ENCODE measurements around the gene COL23A1.

DNA sequence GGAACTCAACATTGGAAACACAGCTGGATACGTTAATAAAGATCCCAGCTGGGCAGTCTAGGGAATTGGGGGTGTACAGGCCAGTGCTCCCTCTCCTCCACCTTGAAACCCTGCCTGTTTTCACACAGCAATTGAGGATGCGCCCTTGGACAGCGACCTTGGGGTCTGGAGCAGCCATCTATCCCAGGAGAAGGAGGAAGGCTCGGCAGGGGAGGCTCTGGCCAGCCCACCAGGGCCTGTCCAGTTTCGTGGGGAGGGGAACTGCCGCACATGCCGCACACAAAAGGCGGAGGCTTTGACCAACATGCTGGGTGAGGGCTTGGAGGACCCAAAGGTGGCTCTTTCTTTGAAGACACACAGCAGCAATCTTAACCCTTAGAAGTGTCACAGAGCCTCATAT, 1.4 kb downstream of the COL23A1 start:
- no peak for TF ChIP-seq CTCF (conservative IDR thresholded peaks at IDR 0.05; ENCODE audit: low read depth, low read length)
- TF ChIP-seq EZH2 (IDR thresholded peaks at IDR 0.05; ENCODE audit: borderline replicate concordance, low read depth, low read length, poor library complexity, severe bottlenecking), result no peak
